Activated naive CD8-positive, alpha-beta T cell (primary cell): ENCODE results near the gene NOL8.

Experiments used
- H3K27ac Mint-ChIP-seq: one replicate; pipeline ENCODE4 v1.8.0; 2021; ENCODE audit warnings: mixed read lengths
- H3K27me3 Mint-ChIP-seq: one replicate; pipeline ENCODE4 v1.8.0; 2021; ENCODE audit warnings: mixed read lengths
- H3K36me3 Mint-ChIP-seq: one replicate; pipeline ENCODE4 v1.8.0; 2021; ENCODE audit warnings: mixed read lengths
- H3K4me1 Mint-ChIP-seq: one replicate; pipeline ENCODE4 v1.8.0; 2021; ENCODE audit warnings: low read depth, mixed read lengths
- H3K4me3 Mint-ChIP-seq: one replicate; pipeline ENCODE4 v1.8.0; 2021; ENCODE audit warnings: mild to moderate bottlenecking, mixed read lengths
- H3K9me3 Mint-ChIP-seq: one replicate; pipeline ENCODE4 v1.8.0; 2021; ENCODE audit warnings: low read depth, mixed read lengths

Gene NOL8

GRCh38 chr9:92325269-92325990, at the start of gene NOL8, which contains the start of gene CENPP:
TSS of gene NOL8 (minus strand) at chr9:92325350. CDS start at chr9:92324161, 1,189 bp downstream.
TSS of gene CENPP (plus strand) at chr9:92325953.
- Mint-ChIP-seq H3K4me3 (peak within 1 kb of the TSS; percentile 98), H3K27me3 (no peaks in the 10 kb centered on the region), H3K4me1 (peaks cover 38% of the 10 kb centered on the region)

GRCh38 chr9:92373167-92373566, 48.0 kb upstream of the NOL8 start:
- Mint-ChIP-seq H3K4me3 (no peak overlapping the region), H3K36me3 (peaks cover 28% of the 10 kb centered on the region), H3K27ac (no peak overlapping the region), H3K4me1 (no peaks in the 10 kb centered on the region), H3K27me3 (no peaks in the 10 kb centered on the region), H3K9me3 (peaks cover 20% of the 10 kb centered on the region)

More at GRCh38 chr9:92325269-92325990, at the start of gene NOL8, which contains the start of gene CENPP:
- H3K36me3 Mint-ChIP-seq: peaks cover 15% of the 10 kb centered on the region
- H3K9me3 Mint-ChIP-seq: no peaks in the 10 kb centered on the region
- H3K27ac Mint-ChIP-seq: peak within 1 kb of the TSS; percentile 98

DNA sequence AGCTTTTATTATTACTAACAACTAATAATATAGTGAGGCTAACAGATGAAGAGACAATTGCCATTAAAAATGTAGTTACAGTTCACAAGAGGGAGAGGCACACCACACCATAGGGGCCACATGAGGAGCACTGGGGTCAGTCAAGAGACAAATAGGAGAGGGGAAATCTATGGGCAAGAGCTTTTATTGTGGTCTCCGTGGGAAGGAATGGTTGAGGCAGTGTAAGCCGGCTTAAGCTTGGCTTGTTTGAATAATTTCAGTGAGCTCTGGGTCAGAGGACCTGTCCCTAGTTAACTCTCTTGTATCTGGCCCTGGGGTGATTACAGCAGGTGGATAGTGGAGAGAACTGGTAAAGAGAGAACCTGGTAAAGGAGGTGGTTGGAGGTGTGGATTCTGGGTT, 43.9 kb upstream of the NOL8 start:
- H3K27me3 Mint-ChIP-seq: no peaks in the 10 kb centered on the region
- peaks cover 7% of the 10 kb centered on the region for H3K9me3 Mint-ChIP-seq
- H3K4me3 Mint-ChIP-seq: no peak overlapping the region
- H3K27ac Mint-ChIP-seq: no peak overlapping the region
- peaks cover 14% of the 10 kb centered on the region for H3K36me3 Mint-ChIP-seq
- no peaks in the 10 kb centered on the region for H3K4me1 Mint-ChIP-seq

DNA sequence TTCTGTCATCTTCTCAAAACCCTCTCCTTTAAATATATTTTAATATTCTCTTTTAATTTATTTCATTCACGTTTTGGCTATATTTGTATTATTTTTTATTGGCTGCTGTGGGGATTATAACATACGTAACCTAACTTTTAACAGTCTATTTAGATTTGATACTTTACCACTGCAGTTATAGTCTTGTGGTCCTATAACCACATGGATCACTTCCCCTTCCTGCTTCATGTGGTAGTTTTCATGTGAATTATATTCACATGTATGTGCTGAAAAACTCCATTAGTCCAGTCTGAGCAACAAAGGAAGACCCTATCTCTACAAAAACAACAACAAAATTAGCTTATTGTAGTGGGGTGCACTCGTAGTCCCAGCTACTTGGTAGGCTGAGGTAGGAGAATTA, 34.9 kb upstream of the NOL8 start:
- Mint-ChIP-seq H3K4me3 (no peak overlapping the region), H3K9me3 (peaks cover 16% of the 10 kb centered on the region), H3K27ac (no peak overlapping the region), H3K4me1 (no peaks in the 10 kb centered on the region), H3K36me3 (peaks cover 17% of the 10 kb centered on the region), H3K27me3 (no peaks in the 10 kb centered on the region)

GRCh38 chr9:92359394-92359995, 34.3 kb upstream of the NOL8 start:
- no peak overlapping the region for H3K27ac Mint-ChIP-seq

DNA sequence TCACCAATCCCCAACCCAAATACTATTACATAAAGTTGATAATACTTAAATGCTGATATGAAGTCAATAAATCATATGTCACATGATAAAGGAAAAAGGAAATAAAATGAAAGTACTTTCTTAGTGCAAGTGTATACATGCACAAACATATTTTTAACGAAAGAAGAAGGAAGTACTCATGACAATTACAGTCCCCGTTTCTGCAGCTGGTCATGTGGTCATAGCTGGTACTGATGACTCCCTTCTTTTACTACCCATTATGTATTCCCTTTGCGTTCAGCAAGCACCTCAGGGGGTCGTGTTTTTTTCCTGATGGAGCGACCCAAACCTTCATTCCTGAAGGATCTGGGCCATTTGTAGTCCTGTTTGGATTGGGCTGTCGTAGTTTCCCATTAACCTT, 27.9 kb upstream of the NOL8 start:
- peaks cover 32% of the 10 kb centered on the region for H3K36me3 Mint-ChIP-seq
- H3K27me3 Mint-ChIP-seq: no peaks in the 10 kb centered on the region
- H3K4me3 Mint-ChIP-seq: no peak overlapping the region
- no peak overlapping the region for H3K27ac Mint-ChIP-seq
- peaks cover 11% of the 10 kb centered on the region for H3K9me3 Mint-ChIP-seq
- no peaks in the 10 kb centered on the region for H3K4me1 Mint-ChIP-seq

More at GRCh38 chr9:92359394-92359995, 34.3 kb upstream of the NOL8 start:
- no peak overlapping the region for H3K4me3 Mint-ChIP-seq
- no peaks in the 10 kb centered on the region for H3K4me1 Mint-ChIP-seq
- peaks cover 23% of the 10 kb centered on the region for H3K36me3 Mint-ChIP-seq
- no peaks in the 10 kb centered on the region for H3K27me3 Mint-ChIP-seq
- H3K9me3 Mint-ChIP-seq: peaks cover 16% of the 10 kb centered on the region

DNA sequence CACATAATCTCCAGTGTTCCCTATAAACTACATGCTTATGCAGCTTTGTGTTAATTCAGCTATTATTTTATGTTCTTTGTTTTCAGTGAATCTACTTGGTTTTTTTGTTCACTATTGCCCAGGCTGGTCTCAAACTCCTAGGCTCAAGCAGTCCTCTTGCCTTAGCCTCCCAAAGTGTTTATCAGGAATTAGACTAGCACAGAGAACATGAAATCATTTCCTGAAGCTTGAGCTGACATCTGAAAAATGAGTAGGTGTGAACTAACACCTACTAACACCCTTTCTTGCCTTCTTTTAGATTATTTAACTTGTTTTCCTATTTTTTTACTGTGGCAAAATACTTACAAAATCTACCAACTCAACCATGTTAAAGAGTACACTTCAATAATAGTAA, 25.6 kb upstream of the NOL8 start:
- Mint-ChIP-seq H3K4me1 (no peaks in the 10 kb centered on the region), H3K9me3 (no peaks in the 10 kb centered on the region), H3K27me3 (no peaks in the 10 kb centered on the region), H3K4me3 (no peak overlapping the region), H3K27ac (no peak overlapping the region), H3K36me3 (peaks cover 24% of the 10 kb centered on the region)

- Mint-ChIP-seq H3K4me3 (no peak overlapping the region), H3K36me3 (peaks cover 19% of the 10 kb centered on the region), H3K27ac (no peak overlapping the region), H3K9me3 (no peaks in the 10 kb centered on the region), H3K27me3 (no peaks in the 10 kb centered on the region), H3K4me1 (no peaks in the 10 kb centered on the region)
These were observed 24.9 kb upstream of the NOL8 start for GRCh38 chr9:92349771-92350739.

DNA sequence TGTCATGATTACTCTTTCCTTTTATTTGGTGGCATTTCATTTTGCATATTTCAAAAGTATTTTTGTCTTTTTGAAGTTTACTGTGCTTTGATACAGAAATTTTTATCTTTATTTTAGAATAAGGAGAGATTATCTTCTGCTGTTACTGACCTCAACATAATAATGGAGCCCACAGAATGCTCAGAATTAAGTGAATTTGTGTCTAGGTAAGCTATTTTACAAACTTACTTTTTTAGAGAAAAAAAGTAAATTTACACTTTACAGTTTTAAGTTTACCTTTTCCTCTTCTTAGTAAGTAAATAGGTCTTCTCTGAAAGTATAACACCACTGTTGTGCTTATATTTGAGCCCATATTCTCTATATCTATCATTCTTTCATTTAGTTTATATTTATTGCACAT, 20.4 kb upstream of the NOL8 start:
- Mint-ChIP-seq H3K4me1 (no peaks in the 10 kb centered on the region), H3K9me3 (no peaks in the 10 kb centered on the region), H3K36me3 (peaks cover 11% of the 10 kb centered on the region)

DNA sequence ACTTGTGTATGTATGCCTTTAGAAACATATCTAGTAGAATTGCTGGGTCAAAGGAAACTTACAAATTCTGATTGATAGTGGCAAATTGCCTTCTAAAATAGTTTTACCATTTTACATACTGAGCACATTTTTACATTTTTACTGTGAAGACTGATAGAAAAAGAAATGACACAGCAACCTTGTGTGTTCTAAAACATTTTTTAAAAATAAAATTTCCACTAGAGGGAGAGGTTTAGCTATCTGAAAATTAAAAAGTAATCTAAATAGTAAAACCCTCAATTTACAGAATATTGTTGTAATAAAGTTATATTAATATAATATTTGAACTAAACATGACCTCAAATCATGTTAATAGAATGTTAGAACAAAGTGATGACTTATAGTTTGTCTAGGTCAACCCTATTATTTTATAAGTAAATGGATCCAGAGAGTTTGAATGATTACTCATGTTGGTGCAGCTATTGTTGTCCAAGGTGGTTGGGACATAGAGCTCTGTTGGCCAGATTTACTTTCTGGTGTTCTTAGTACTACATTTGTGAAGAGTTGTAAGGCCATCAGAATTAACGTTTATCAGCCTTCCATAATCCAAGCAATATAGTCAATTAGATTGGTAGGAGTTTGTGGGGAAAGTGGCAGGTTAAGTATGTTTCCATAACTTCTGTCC, 17.8 kb upstream of the NOL8 start:
- Mint-ChIP-seq H3K9me3 (no peaks in the 10 kb centered on the region), H3K27me3 (no peaks in the 10 kb centered on the region), H3K27ac (no peak overlapping the region), H3K4me3 (no peak overlapping the region), H3K4me1 (no peaks in the 10 kb centered on the region), H3K36me3 (peaks cover 16% of the 10 kb centered on the region)

More for the DNA sequence above, 20.4 kb upstream of the NOL8 start:
- Mint-ChIP-seq H3K4me3 (no peak overlapping the region), H3K27ac (no peak overlapping the region), H3K27me3 (no peaks in the 10 kb centered on the region)

GRCh38 chr9:92341578-92341977, 16.4 kb upstream of the NOL8 start:
- Mint-ChIP-seq H3K4me1 (no peaks in the 10 kb centered on the region), H3K27ac (no peak overlapping the region), H3K9me3 (no peaks in the 10 kb centered on the region), H3K27me3 (no peaks in the 10 kb centered on the region), H3K36me3 (peaks cover 16% of the 10 kb centered on the region), H3K4me3 (no peak overlapping the region)

- no peaks in the 10 kb centered on the region for H3K9me3 Mint-ChIP-seq
- no peak overlapping the region for H3K27ac Mint-ChIP-seq
- H3K36me3 Mint-ChIP-seq: peaks cover 19% of the 10 kb centered on the region
- no peaks in the 10 kb centered on the region for H3K27me3 Mint-ChIP-seq
- no peaks in the 10 kb centered on the region for H3K4me1 Mint-ChIP-seq
- H3K4me3 Mint-ChIP-seq: no peak overlapping the region
These were observed 8.1 kb upstream of the NOL8 start for GRCh38 chr9:92333282-92333634.

DNA sequence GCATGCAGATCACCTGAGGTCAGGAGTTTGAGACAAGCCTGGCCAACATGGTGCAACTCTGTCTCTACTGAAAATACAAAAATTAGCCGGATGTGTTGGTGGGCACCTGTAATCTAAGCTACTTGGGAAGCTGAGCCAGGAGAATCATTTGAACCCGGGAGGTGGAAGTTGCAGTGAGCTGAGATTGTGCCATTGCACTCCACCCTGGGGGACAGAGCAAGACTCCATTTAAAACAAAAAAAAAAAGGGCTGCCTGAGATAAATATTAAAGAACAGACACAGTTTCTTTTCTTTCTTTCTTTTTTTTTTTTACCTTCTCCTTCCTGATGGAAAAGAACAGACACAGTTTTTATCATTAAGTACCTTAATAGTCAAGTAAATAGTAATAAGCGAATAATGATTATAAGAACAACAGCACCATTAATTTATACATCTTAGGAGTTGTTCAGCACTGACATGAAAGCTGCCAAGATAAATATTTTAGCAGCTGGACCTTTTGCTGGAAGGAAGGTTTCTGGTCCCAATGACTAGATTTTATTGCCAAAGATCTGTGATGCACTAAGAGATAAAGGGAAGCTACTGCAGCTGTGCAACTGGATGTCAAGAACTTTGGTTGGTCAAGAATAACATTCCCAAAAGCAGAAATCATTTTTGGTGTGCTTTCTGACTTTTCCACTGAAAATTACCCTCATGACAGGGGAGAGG, 7.6 kb upstream of the NOL8 start:
- H3K9me3 Mint-ChIP-seq: no peaks in the 10 kb centered on the region
- H3K36me3 Mint-ChIP-seq: peaks cover 19% of the 10 kb centered on the region
- H3K27ac Mint-ChIP-seq: no peak overlapping the region

GRCh38 chr9:92328225-92328624, 3.1 kb upstream of the NOL8 start:
- Mint-ChIP-seq H3K36me3 (peaks cover 9% of the 10 kb centered on the region), H3K4me3 (no peak overlapping the region)

More for the DNA sequence above, 7.6 kb upstream of the NOL8 start:
- Mint-ChIP-seq H3K27me3 (no peaks in the 10 kb centered on the region), H3K4me3 (no peak overlapping the region), H3K4me1 (peaks cover 2% of the 10 kb centered on the region)

More at GRCh38 chr9:92328225-92328624, 3.1 kb upstream of the NOL8 start:
- Mint-ChIP-seq H3K9me3 (no peaks in the 10 kb centered on the region), H3K27me3 (no peaks in the 10 kb centered on the region), H3K4me1 (peaks cover 20% of the 10 kb centered on the region), H3K27ac (no peak overlapping the region)
